ENCODE measurements around the gene KLC4.

KLC4 gene

DNA sequence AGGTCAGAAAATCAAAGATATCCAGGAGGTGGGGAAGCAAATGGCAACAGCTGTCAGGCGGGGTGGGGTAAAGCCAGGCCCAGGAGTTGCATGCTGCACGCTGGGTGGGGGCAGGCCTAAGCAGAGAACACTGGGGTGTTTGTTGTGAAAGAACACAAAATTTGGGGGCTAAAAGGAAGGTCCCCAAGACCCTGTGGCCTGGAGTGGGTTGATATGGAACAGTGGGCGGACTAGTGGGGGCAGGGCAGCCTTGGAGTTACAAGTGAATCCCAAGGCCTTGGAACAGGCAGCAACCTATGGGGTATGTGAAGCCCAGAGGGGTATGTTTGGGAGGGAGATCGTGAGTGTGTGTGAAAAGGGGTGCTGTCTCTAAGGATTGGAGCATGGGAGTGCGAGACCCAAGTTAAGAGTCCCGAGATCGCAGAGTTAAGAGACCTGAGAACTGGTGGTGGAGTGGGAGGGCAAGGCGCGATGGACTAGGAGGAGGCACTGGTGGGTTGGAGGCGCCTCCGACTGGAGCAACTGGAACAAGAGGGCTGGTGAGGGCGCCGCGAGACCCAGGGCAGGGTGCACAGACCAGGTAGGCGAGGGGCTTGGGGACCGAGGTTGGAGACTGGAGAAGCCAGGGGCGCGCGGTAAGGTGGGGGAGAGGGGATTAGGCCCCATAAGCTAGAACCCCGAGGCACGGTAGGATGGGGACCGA lies 6.4 kb upstream of the KLC4 start:
- peaks cover 36% of the 10 kb centered on the region for H3K36me3 ChIP-seq (ENCODE audit: insufficient read depth, low read length)
- no peaks in the 10 kb centered on the region for H3K9me3 ChIP-seq (ENCODE audit: insufficient read depth, low read length, severe bottlenecking)
- no peak for TF ChIP-seq CTCF (IDR thresholded peaks at IDR 0.05; ENCODE audit: borderline replicate concordance, extremely low read depth, low read length, poor library complexity, severe bottlenecking)
- TF ChIP-seq EZH2 (IDR thresholded peaks at IDR 0.05; ENCODE audit: borderline replicate concordance, low read depth, low read length, severe bottlenecking), result no peak
- H2AFZ ChIP-seq (ENCODE audit: low read depth, low read length), result peak overlapping the region; percentile 90
- H4K20me1 ChIP-seq (ENCODE audit: insufficient read depth, low read length), result no peaks in the 10 kb centered on the region
- H3K4me3 ChIP-seq (ENCODE audit: low read depth in 1 of 2, low read length in 2 of 2), result peak overlapping the region; percentile 56 to 85; a peak in 3 of 4 replicates
- H3K27me3 ChIP-seq (ENCODE audit: insufficient read depth, low read length, poor library complexity), result no peaks in the 10 kb centered on the region
- peaks cover 24% of the 10 kb centered on the region for H3K79me2 ChIP-seq (ENCODE audit: insufficient read depth, low read length)
- H3K9ac ChIP-seq (ENCODE audit: low read depth, low read length), result peak overlapping the region; percentile 88
- H3K4me1 ChIP-seq (ENCODE audit: insufficient read depth, low read length), result peaks cover 43% of the 10 kb centered on the region
- H3K27ac ChIP-seq (ENCODE audit: low read length), result peak overlapping the region; percentile 84
- ATAC-seq (ENCODE audit: insufficient read depth, low read depth), result peak; percentile 35
- DNase-seq, result peak; percentile 37
- H3K4me2 ChIP-seq (ENCODE audit: insufficient read depth, low read length), result peak overlapping the region; percentile 95

DNA sequence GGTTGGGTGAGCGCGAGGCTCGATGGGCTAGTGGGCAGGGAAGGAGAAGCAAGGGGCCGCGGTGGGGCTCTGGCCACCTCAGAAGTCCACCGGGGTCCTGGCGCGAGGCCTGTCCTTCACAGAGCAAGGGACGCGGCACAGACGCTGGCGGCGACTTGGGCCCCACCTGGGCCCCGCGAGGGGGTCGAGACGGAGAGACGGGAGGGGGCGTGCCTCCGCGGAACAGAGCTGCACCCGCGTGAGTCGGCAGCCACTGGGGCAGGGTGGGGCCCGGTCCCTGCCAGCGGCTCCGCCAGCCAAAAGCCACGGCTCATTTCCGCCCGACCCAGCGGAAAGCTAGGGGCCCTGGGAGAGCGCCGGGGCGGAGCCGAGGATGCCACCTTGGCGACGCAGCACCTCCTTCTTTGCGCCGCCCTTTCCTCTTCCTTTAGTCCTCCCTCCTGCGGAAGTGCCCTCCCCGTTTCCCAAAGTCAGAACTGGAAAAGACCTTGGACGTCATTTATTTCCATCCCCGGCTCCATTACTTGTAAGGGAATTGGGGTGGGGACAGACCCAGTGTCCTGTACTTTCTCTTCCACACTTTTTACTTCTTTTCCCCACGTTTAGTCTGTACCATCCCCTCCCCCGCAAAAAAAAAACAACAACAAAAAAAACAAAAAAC lies 5.8 kb upstream of the KLC4 start, which contains the start of gene CUL7:
Gene CUL7 (minus strand): TSS at position 307 of the 661 bp plus-strand sequence. CDS start 1,063 bp downstream, outside the sequence.
- peak within 1 kb of the TSS; percentile 84 for H3K27ac ChIP-seq (ENCODE audit: low read length)
- H2AFZ ChIP-seq (ENCODE audit: low read depth, low read length), result peak within 1 kb of the TSS; percentile 90
- H4K20me1 ChIP-seq (ENCODE audit: insufficient read depth, low read length), result 0 out of 2 replicates have a peak, but pooled peaks cover 2% of the 10 kb centered on the region
- peaks cover 49% of the 10 kb centered on the region for H3K4me1 ChIP-seq (ENCODE audit: insufficient read depth, low read length)
- peaks cover 31% of the 10 kb centered on the region for H3K79me2 ChIP-seq (ENCODE audit: insufficient read depth, low read length)
- H3K9me3 ChIP-seq (ENCODE audit: insufficient read depth, low read length, severe bottlenecking), result no peaks in the 10 kb centered on the region
- ATAC-seq (ENCODE audit: insufficient read depth, low read depth), result peak; percentile 99
- peak within 1 kb of the TSS; percentile 88 for H3K9ac ChIP-seq (ENCODE audit: low read depth, low read length)
- H3K36me3 ChIP-seq (ENCODE audit: insufficient read depth, low read length), result peaks cover 36% of the 10 kb centered on the region
- peak within 1 kb of the TSS; percentile 95 for H3K4me2 ChIP-seq (ENCODE audit: insufficient read depth, low read length)
- H3K27me3 ChIP-seq (ENCODE audit: insufficient read depth, low read length, poor library complexity), result no peaks in the 10 kb centered on the region
- DNase-seq, result peak; percentile 96
- TF ChIP-seq EZH2 (IDR thresholded peaks at IDR 0.05; ENCODE audit: borderline replicate concordance, low read depth, low read length, severe bottlenecking), result no peak
- TF ChIP-seq CTCF (IDR thresholded peaks at IDR 0.05; ENCODE audit: borderline replicate concordance, extremely low read depth, low read length, poor library complexity, severe bottlenecking), result no peak
- peak within 1 kb of the TSS; percentile 56 to 85; a peak in 3 of 4 replicates for H3K4me3 ChIP-seq (ENCODE audit: low read depth in 1 of 2, low read length in 2 of 2)

GRCh38 chr6:43054206-43054943 lies 5.1 kb upstream of the KLC4 start:
- DNase-seq, result no peak
- Histone ChIP-seq H3K79me2 (ENCODE audit: insufficient read depth, low read length) (peaks cover 36% of the 10 kb centered on the region), H3K9ac (ENCODE audit: low read depth, low read length) (peak overlapping the region; percentile 88), H3K4me3 (ENCODE audit: low read depth in 1 of 2, low read length in 2 of 2) (peak overlapping the region; percentile 56 to 85; a peak in 3 of 4 replicates), H3K27ac (ENCODE audit: low read length) (peak overlapping the region; percentile 84), H2AFZ (ENCODE audit: low read depth, low read length) (peak overlapping the region; percentile 56), H3K36me3 (ENCODE audit: insufficient read depth, low read length) (peaks cover 31% of the 10 kb centered on the region), H3K4me1 (ENCODE audit: insufficient read depth, low read length) (peaks cover 51% of the 10 kb centered on the region), H3K27me3 (ENCODE audit: insufficient read depth, low read length, poor library complexity) (no peaks in the 10 kb centered on the region), H3K4me2 (ENCODE audit: insufficient read depth, low read length) (peak overlapping the region; percentile 95), H4K20me1 (ENCODE audit: insufficient read depth, low read length) (0 out of 2 replicates have a peak, but pooled peaks cover 2% of the 10 kb centered on the region), H3K9me3 (ENCODE audit: insufficient read depth, low read length, severe bottlenecking) (no peaks in the 10 kb centered on the region)
- no peak for TF ChIP-seq CTCF (IDR thresholded peaks at IDR 0.05; ENCODE audit: borderline replicate concordance, extremely low read depth, low read length, poor library complexity, severe bottlenecking)
- TF ChIP-seq EZH2 (IDR thresholded peaks at IDR 0.05; ENCODE audit: borderline replicate concordance, low read depth, low read length, severe bottlenecking), result no peak
- no peak for ATAC-seq (ENCODE audit: insufficient read depth, low read depth)
